Measurements from ENCODE around the gene GATA2.

GRCh38 chr3:128492671-128493569, at the start of gene GATA2:
- TF ChIP-seq CTCF (IDR thresholded peaks at IDR 0.05) (no peak), POLR2A (IDR thresholded peaks at IDR 0.05) (no peak), EP300 (IDR thresholded peaks at IDR 0.05) (no peak)

All from tibial nerve (tissue), 4 donors.